D721Med (cell line): Measurements from ENCODE around the gene ALOX5.
"Not testable (repeated sequence)": the region's sequence is repeated elsewhere in the genome, so short reads cannot be mapped to it uniquely, and the experiment has no call there.

Experiments
- DNase-seq: peaks from one replicate; pipeline ENCODE4 v3.0.0; 2011; ENCODE audit warnings: low spot score; ENCODE audit not compliant: insufficient read length
- FAIRE-seq: peaks from 2 replicates; lab custom pipeline; 2011; peaks lifted over from hg19 to GRCh38; lab: Jason Lieb, UNC
- TF ChIP-seq, protein P1 (sequence below): IDR thresholded peaks from 2 replicates; pipeline ENCODE4 v1.5.1; 2012; ENCODE audit warnings: mild to moderate bottlenecking, control low read depth; ENCODE audit not compliant: insufficient read depth; ENCODE audit errors: missing control alignments

Gene ALOX5

DNA sequence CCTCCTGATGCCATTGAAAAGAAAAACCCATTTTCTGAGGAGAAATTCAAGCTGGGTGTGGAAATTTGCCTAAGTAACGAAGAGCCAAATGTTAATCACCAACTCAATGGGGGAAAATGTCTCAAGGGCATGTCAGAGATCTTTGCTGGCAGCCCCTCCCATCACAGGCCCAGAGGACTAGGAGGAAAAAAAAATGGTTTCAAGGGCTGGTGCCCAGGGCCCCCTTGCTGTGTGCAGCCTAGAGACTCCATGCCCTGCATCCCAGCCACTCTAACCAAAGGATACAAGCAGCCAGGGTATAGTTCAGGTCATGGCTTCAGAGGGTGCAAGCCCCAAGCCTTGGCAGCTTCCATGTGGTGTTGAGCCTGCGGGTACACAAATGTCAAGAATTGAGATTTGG, 106.3 kb downstream of the ALOX5 start:
- TF ChIP-seq, protein P1, sequence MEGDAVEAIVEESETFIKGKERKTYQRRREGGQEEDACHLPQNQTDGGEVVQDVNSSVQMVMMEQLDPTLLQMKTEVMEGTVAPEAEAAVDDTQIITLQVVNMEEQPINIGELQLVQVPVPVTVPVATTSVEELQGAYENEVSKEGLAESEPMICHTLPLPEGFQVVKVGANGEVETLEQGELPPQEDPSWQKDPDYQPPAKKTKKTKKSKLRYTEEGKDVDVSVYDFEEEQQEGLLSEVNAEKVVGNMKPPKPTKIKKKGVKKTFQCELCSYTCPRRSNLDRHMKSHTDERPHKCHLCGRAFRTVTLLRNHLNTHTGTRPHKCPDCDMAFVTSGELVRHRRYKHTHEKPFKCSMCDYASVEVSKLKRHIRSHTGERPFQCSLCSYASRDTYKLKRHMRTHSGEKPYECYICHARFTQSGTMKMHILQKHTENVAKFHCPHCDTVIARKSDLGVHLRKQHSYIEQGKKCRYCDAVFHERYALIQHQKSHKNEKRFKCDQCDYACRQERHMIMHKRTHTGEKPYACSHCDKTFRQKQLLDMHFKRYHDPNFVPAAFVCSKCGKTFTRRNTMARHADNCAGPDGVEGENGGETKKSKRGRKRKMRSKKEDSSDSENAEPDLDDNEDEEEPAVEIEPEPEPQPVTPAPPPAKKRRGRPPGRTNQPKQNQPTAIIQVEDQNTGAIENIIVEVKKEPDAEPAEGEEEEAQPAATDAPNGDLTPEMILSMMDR = no peak
- DNase-seq (no peak), FAIRE-seq (no peak)

GRCh38 chr10:45481100-45481499, 107.1 kb downstream of the ALOX5 start:
- FAIRE-seq, DNase-seq: not testable (repeated sequence)

- TF ChIP-seq, protein P1 = no peak
- no peak for DNase-seq
- no peak for FAIRE-seq
These were observed 109.0 kb downstream of the ALOX5 start for GRCh38 chr10:45483002-45483401.

DNA sequence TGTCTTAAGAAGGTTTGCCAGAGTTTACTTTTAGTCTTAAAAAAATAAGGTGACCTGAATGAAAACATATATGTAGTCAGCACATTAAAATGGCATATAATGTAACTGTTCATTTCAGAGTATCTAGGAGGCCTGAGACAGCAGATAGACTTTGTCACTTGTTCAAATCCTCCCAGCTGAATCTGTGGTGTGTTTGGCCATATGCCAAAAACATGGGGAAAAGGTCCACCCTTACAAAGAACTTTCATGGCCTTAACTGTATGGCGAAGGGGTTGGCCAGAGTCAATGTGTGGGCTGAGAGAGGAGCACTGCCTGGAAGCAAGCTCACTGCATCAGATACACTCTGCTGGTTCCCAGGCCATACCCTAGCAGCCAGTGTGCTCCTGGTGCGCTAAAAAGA, 113.7 kb downstream of the ALOX5 start:
- no peak for DNase-seq
- TF ChIP-seq, protein P1 = no peak
- no peak for FAIRE-seq

DNA sequence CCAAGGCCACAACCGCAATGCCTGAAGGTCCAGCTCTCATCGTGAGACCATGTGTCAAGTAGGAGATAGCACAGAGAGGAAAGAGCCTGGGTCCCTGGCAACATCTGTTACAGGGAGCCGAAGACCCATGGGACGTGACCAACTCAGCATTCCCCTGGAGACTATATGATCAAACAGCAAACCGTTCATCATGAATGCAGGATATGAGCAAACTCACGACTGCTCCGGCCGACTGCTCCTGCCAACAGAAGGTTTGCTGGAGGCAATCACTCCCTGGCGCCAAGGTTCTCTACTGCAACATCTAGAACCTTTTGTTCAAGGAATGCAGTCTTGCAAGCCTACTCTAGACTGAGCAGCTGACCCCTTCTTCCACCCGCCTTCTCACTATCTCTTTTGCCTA, 114.3 kb downstream of the ALOX5 start:
- TF ChIP-seq, protein P1 = no peak
- FAIRE-seq = no peak
- DNase-seq = no peak

- TF ChIP-seq, protein P1 = no peak
- DNase-seq (no peak), FAIRE-seq (no peak)
These were observed 116.3 kb downstream of the ALOX5 start for GRCh38 chr10:45490277-45490676.

DNA sequence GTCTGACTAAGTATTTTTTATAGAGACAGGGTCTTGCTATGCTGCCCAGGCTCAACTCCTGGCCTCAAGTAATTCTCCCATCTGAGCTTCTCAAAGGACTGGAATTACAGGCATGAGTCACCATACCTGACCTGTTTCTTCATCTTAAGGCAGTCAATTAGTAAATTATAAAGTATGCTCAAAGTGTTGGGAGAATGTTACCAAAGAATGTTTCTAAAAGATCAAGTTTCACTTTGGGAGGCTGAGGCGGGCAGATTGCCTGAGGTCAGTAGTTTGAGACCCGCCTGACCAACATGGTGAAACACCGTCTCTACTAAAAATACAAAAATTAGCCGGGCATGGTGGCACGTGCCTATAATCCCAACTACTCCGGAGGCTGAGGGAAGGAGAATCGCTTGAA, 117.0 kb downstream of the ALOX5 start:
- TF ChIP-seq, protein P1 = no peak
- FAIRE-seq (no peak), DNase-seq (no peak)
